Measurements from ENCODE around the gene TSHZ1. TPM values are rescaled to one million over a fixed set of nuclear protein-coding genes. Genes with fewer than 3 reads are reported as not detected.

TSHZ1 gene
- polyA plus RNA-seq, 1 of the 3 experiments (the other 2 are of a cell fraction) = 2.6 TPM

GRCh38 chr18:75248426-75249174 lies 38.0 kb downstream of the TSHZ1 start (continued):
- TF ChIP-seq, protein P1, sequence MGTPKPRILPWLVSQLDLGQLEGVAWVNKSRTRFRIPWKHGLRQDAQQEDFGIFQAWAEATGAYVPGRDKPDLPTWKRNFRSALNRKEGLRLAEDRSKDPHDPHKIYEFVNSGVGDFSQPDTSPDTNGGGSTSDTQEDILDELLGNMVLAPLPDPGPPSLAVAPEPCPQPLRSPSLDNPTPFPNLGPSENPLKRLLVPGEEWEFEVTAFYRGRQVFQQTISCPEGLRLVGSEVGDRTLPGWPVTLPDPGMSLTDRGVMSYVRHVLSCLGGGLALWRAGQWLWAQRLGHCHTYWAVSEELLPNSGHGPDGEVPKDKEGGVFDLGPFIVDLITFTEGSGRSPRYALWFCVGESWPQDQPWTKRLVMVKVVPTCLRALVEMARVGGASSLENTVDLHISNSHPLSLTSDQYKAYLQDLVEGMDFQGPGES (IDR thresholded peaks at IDR 0.05; ENCODE audit: low read depth, low read length) = no peak
- no peak for TF ChIP-seq RCOR1 (IDR thresholded peaks at IDR 0.05; ENCODE audit: low read length)
- TF ChIP-seq POLR2AphosphoS5 (IDR thresholded peaks at IDR 0.05; ENCODE audit: low read depth, low read length) = no peak

DNA sequence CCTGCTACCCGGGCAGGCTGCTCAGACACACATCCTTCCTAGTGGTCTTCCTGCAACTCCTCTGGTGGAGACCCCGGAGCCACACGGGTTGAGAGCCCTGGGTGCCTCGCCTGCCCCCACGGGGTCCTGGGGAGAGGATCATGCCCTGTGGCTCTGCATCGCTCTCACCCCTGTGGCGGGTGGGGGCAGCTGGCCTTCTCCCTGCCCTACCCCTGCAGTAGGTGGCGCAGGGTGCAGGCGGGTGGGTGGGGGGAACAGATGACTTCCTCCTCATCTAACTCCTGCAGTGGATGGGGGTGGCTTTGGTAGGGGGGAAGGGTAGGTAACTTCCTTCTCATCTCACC lies 38.5 kb downstream of the TSHZ1 start:
- H3K4me1 ChIP-seq (ENCODE audit: control insufficient read depth in 1 of 2, insufficient read depth in 2 of 2, low read depth in 1 of 2, low read length in 1 of 2) = peaks cover 0 to 57% of the 10 kb centered on the region in 2 experiments; a peak in 2 of 4 replicates
- no peaks in the 10 kb centered on the region for H3K9me3 ChIP-seq
- peaks cover 7% of the 10 kb centered on the region for H3F3A ChIP-seq (replicated peaks; ENCODE audit: insufficient read depth)
- WGBS (ENCODE audit: low lambda C conversion rate) = no CpG with 5 or more reads among the region's 9 CpGs
- H3K4me2 ChIP-seq = no peak overlapping the region
- DNase-seq = no peak
- H2AFZ ChIP-seq (ENCODE audit: low read depth) = no peak overlapping the region
- no peaks in the 10 kb centered on the region for H4K20me1 ChIP-seq (ENCODE audit: insufficient read depth)
- 0 out of 2 replicates have a peak, but pooled peaks cover 3% of the 10 kb centered on the region for H3K79me2 ChIP-seq (ENCODE audit: insufficient read depth)
- ChIA-PET CTCF (interaction anchor here (1.6 kb wide), 1 partner anchor 46 kb away, joined by 3 read pairs; no protein-coding TSS in a partner anchor), POLR2A (no interaction called here)
- no peaks in the 10 kb centered on the region for H3K9me2 ChIP-seq
- H3K9ac ChIP-seq = no peak overlapping the region
- H3K27me3 ChIP-seq (ENCODE audit: insufficient read depth) = no peaks in the 10 kb centered on the region
- no peaks in the 10 kb centered on the region for H3K36me3 ChIP-seq (replicated peaks in 1 of 2; ENCODE audit: control insufficient read depth in 1 of 2, insufficient read depth in 2 of 2, low read length in 1 of 2)
- H3K4me3 ChIP-seq (ENCODE audit: low read depth in 2 of 2, low read length in 1 of 2) = no peak overlapping the region
- TF ChIP-seq, protein P1 (IDR thresholded peaks at IDR 0.05; ENCODE audit: low read depth, low read length) = no peak
- no peak for TF ChIP-seq RFX5 (IDR thresholded peaks at IDR 0.05; ENCODE audit: low read length)
- TF ChIP-seq YY1 (IDR thresholded peaks at IDR 0.05; ENCODE audit: low read depth) = no peak
- no peak for TF ChIP-seq ELF1 (IDR thresholded peaks at IDR 0.05)
- no peak for TF ChIP-seq TEAD4 (IDR thresholded peaks at IDR 0.05; ENCODE audit: borderline replicate concordance, insufficient read depth)
- TF ChIP-seq, protein P2, sequence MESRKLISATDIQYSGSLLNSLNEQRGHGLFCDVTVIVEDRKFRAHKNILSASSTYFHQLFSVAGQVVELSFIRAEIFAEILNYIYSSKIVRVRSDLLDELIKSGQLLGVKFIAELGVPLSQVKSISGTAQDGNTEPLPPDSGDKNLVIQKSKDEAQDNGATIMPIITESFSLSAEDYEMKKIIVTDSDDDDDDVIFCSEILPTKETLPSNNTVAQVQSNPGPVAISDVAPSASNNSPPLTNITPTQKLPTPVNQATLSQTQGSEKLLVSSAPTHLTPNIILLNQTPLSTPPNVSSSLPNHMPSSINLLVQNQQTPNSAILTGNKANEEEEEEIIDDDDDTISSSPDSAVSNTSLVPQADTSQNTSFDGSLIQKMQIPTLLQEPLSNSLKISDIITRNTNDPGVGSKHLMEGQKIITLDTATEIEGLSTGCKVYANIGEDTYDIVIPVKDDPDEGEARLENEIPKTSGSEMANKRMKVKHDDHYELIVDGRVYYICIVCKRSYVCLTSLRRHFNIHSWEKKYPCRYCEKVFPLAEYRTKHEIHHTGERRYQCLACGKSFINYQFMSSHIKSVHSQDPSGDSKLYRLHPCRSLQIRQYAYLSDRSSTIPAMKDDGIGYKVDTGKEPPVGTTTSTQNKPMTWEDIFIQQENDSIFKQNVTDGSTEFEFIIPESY (IDR thresholded peaks at IDR 0.05; ENCODE audit: borderline replicate concordance, low read depth) = no peak
- no peak for TF ChIP-seq MAX (IDR thresholded peaks at IDR 0.05; ENCODE audit: low read depth)
- TF ChIP-seq RXRA (IDR thresholded peaks at IDR 0.05; ENCODE audit: borderline replicate concordance, low read depth) = no peak
- TF ChIP-seq, protein P3, sequence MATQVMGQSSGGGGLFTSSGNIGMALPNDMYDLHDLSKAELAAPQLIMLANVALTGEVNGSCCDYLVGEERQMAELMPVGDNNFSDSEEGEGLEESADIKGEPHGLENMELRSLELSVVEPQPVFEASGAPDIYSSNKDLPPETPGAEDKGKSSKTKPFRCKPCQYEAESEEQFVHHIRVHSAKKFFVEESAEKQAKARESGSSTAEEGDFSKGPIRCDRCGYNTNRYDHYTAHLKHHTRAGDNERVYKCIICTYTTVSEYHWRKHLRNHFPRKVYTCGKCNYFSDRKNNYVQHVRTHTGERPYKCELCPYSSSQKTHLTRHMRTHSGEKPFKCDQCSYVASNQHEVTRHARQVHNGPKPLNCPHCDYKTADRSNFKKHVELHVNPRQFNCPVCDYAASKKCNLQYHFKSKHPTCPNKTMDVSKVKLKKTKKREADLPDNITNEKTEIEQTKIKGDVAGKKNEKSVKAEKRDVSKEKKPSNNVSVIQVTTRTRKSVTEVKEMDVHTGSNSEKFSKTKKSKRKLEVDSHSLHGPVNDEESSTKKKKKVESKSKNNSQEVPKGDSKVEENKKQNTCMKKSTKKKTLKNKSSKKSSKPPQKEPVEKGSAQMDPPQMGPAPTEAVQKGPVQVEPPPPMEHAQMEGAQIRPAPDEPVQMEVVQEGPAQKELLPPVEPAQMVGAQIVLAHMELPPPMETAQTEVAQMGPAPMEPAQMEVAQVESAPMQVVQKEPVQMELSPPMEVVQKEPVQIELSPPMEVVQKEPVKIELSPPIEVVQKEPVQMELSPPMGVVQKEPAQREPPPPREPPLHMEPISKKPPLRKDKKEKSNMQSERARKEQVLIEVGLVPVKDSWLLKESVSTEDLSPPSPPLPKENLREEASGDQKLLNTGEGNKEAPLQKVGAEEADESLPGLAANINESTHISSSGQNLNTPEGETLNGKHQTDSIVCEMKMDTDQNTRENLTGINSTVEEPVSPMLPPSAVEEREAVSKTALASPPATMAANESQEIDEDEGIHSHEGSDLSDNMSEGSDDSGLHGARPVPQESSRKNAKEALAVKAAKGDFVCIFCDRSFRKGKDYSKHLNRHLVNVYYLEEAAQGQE (IDR thresholded peaks at IDR 0.05; ENCODE audit: low read depth, low read length) = no peak
- no peak for TF ChIP-seq NFIC (IDR thresholded peaks at IDR 0.05; ENCODE audit: borderline replicate concordance)
- no peak for TF ChIP-seq GABPA (IDR thresholded peaks at IDR 0.05; ENCODE audit: low read depth)
- no peak for TF ChIP-seq EP300 (IDR thresholded peaks at IDR 0.05; ENCODE audit: borderline replicate concordance in 1 of 2, low read depth in 1 of 2, low read length in 1 of 2)
- TF ChIP-seq JUND (IDR thresholded peaks at IDR 0.05) = no peak
- TF ChIP-seq NRF1 (IDR thresholded peaks at IDR 0.05; ENCODE audit: low read depth, low read length) = no peak
- no peak for TF ChIP-seq FOSL2 (IDR thresholded peaks at IDR 0.05; ENCODE audit: borderline replicate concordance, low read depth)
- no peak for TF ChIP-seq RCOR1 (IDR thresholded peaks at IDR 0.05; ENCODE audit: low read length)
- TF ChIP-seq MEF2A (IDR thresholded peaks at IDR 0.05; ENCODE audit: borderline replicate concordance, low read depth) = no peak
- TF ChIP-seq TCF12 (IDR thresholded peaks at IDR 0.05) = no peak
- TF ChIP-seq SMC3 (IDR thresholded peaks at IDR 0.05; ENCODE audit: low read depth, low read length) = no peak
- H3K27ac ChIP-seq (ENCODE audit: low read depth in 2 of 2, low read length in 1 of 2) = peak overlapping the region in 1 of 2 experiments; percentile 88; a peak in 1 of 4 replicates

Measured in SK-N-SH (cell line).